Spinal cord (tissue), 10 donors: ENCODE data around the gene ZNF528. TPM values are rescaled to one million over a fixed set of nuclear protein-coding genes. Genes with fewer than 3 reads are reported as not detected.

Source experiments
- DNase-seq, 6 donors: peaks; one replicate each; pipeline versions ENCODE4 v3.0.0 to v3.0.0-alpha.2; 2013 to 2015; ENCODE audit warnings: low spot score in 6 of 6, low read depth in 4 of 6
- H3K27ac ChIP-seq: one replicate; pipeline ENCODE4 v1.5.1; 2013; ENCODE audit warnings: low read depth, low read length, control low read depth
- H3K27me3 ChIP-seq: one replicate; pipeline ENCODE4 v1.6.1; 2013; ENCODE audit warnings: low read length; ENCODE audit not compliant: control insufficient read depth, insufficient read depth
- H3K36me3 ChIP-seq: one replicate; pipeline ENCODE4 v1.6.1; 2013; ENCODE audit warnings: low read length; ENCODE audit not compliant: control insufficient read depth, insufficient read depth
- H3K4me1 ChIP-seq: one replicate; pipeline ENCODE4 v1.6.1; 2013; ENCODE audit warnings: low read length; ENCODE audit not compliant: control insufficient read depth, insufficient read depth
- H3K4me3 ChIP-seq: one replicate; pipeline ENCODE4 v1.5.1; 2013; ENCODE audit warnings: low read depth, low read length, control low read depth
- H3K9me3 ChIP-seq: one replicate; pipeline ENCODE4 v1.6.1; 2013; ENCODE audit warnings: low read length; ENCODE audit not compliant: control insufficient read depth, insufficient read depth
- WGBS: methylation state at CpG from one replicate; pipeline ENCODE4 v1.1.5; 2013; ENCODE audit warnings: missing lambda C conversion rate; ENCODE audit not compliant: insufficient coverage; 5-methylcytosine and 5-hydroxymethylcytosine counted together
- long read RNA-seq, 4 donors: transcript quantifications; one replicate each; lab custom pipeline, GENCODE V29; 2026
- polyA plus RNA-seq, 2 donors: library from polyadenylated mRNA; unstranded; fragments of 120-200 nt; gene quantifications; one replicate each; pipeline ENCODE4 v1.2.1, GENCODE V29; 2013; ENCODE audit not compliant: insufficient read length in 2 of 2
- total RNA-seq, 2 donors: library from RNA; depleted of rRNA in 1 of 2; stranded (reverse); fragments of 120-200 nt in 1 of 2; fragments of >200 nt in 1 of 2; gene quantifications; one replicate each; pipeline versions ENCODE4 v1.2.3 to v1.2.4, GENCODE V29; 2013 to 2014
- donor health status: healthy.

ZNF528 gene
- total RNA-seq: 10 to 100 TPM; 45.7 to 68.2 TPM
- polyA plus RNA-seq: 10 to 100 TPM; 38.9 to 46.3 TPM
- long read RNA-seq, donor 1, full-length matches to known transcripts: 53 of 53 reads
- long read RNA-seq, donor 1, partial matches to known transcripts: 0 of 53 reads
- long read RNA-seq, donor 1, other reads (novel, unspliced or antisense): 0 of 53 reads
- long read RNA-seq, donor 2, full-length matches to known transcripts: 3 of 3 reads
- long read RNA-seq, donor 2, partial matches to known transcripts: 0 of 3 reads
- long read RNA-seq, donor 2, other reads (novel, unspliced or antisense): 0 of 3 reads
- long read RNA-seq, donor 3, full-length matches to known transcripts: 8 of 8 reads
- long read RNA-seq, donor 3, partial matches to known transcripts: 0 of 8 reads
- long read RNA-seq, donor 3, other reads (novel, unspliced or antisense): 0 of 8 reads
- long read RNA-seq, donor 4, full-length matches to known transcripts: 62 of 62 reads
- long read RNA-seq, donor 4, partial matches to known transcripts: 0 of 62 reads
- long read RNA-seq, donor 4, other reads (novel, unspliced or antisense): 0 of 62 reads

DNA sequence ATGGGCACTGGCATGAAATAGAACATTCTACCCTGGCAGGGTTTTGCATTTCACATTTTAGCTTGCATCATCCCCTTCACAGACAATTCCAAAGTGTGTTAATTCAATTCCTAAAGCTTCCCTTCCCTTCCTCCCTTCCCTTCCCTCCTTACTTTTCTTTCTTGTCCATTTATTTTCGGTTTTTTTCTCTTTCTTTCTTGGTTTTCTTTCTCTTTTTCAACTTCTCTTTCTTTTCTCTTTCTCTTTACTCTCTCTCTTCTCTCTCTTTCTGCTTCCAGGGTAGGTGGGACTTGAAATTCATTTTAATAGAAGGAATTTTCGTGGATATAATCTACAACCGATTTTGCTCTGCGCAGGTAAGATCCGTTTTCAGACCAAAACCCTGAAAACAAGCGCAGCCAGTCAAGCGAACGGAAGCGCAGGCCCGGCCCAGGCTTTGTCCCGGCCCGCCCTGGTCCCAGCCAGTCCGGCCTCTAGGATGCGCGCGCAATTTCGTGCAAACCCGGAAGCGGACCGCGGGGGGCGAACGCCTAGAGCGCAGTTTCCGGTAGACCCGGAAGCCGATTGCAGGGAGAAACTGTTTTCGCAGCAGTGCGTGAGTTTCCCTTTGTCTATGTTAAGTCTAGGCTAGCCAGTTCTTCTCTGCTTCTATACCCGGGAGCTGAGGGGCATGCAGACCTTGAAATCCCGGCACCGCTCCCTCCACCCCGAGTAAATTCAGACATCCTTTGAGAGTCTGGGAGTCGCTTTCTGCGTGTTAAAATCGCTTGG is at the start of gene ZNF528:
TSS of gene ZNF528 (plus strand) at position 540 of the 771 bp plus-strand sequence. CDS start 4,165 bp downstream, outside the sequence.
- H3K27ac ChIP-seq: peak within 1 kb of the TSS; percentile 53
- H3K4me3 ChIP-seq: peak within 1 kb of the TSS; percentile 71
- peaks cover 26% of the 10 kb centered on the region for H3K36me3 ChIP-seq
- H3K27me3 ChIP-seq: no peaks in the 10 kb centered on the region
- WGBS: under 1% methylated on average over 35 of the region's 36 CpGs
- peak; percentile 76 to 98 (median 92) for DNase-seq
- peaks cover 24% of the 10 kb centered on the region for H3K4me1 ChIP-seq
- H3K9me3 ChIP-seq: no peaks in the 10 kb centered on the region

- no peak overlapping the region for H3K4me3 ChIP-seq
- no peak overlapping the region for H3K27ac ChIP-seq
- H3K36me3 ChIP-seq: peaks cover 71% of the 10 kb centered on the region
- no peaks in the 10 kb centered on the region for H3K9me3 ChIP-seq
- 50% methylated on average over 9 of the region's 9 CpGs for WGBS
- no peaks in the 10 kb centered on the region for H3K27me3 ChIP-seq
- no peaks in the 10 kb centered on the region for H3K4me1 ChIP-seq
- no peak for DNase-seq
These were observed 46.1 kb upstream of the ZNF528 start for GRCh38 chr19:52351512-52351911.

DNA sequence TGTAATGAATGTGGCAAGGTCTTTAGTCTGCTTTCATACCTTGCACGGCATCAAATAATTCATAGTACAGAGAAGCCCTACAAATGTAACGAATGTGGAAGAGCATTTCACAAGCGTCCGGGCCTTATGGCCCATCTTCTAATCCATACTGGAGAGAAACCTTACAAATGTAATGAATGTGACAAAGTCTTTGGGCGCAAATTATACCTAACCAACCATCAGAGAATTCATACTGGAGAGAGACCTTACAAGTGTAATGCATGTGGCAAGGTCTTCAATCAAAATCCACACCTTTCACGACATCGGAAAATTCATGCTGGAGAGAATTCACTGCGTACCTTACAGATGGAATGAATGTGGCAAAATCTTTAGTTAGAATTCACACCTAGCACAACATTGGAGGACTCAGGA is 31.2 kb upstream of the ZNF528 start:
- no CpG with 5 or more reads among the region's 8 CpGs for WGBS
- H3K27me3 ChIP-seq: no peaks in the 10 kb centered on the region
- no peak overlapping the region for H3K27ac ChIP-seq
- H3K36me3 ChIP-seq: peaks cover 29% of the 10 kb centered on the region
- no peak for DNase-seq
- peaks cover 14% of the 10 kb centered on the region for H3K9me3 ChIP-seq
- H3K4me3 ChIP-seq: no peak overlapping the region
- no peaks in the 10 kb centered on the region for H3K4me1 ChIP-seq

GRCh38 chr19:52369559-52370340 is 27.9 kb upstream of the ZNF528 start, which contains the start of gene ZNF880:
Gene ZNF880, plus strand, starts transcription at chr19:52369923. Its CDS starts 43 bp downstream, at chr19:52369966.
- Histone ChIP-seq H3K27me3 (no peaks in the 10 kb centered on the region), H3K27ac (peak within 1 kb of the TSS; percentile 98), H3K9me3 (peaks cover 7% of the 10 kb centered on the region), H3K4me3 (peak within 1 kb of the TSS; percentile 90), H3K4me1 (no peaks in the 10 kb centered on the region), H3K36me3 (peaks cover 26% of the 10 kb centered on the region)
- WGBS: 0% methylated on average over 44 of the region's 52 CpGs
- peak; percentile 93 to 99 (median 95) for DNase-seq

GRCh38 chr19:52370341-52370710 is 27.3 kb upstream of the ZNF528 start:
- Histone ChIP-seq H3K27me3 (no peaks in the 10 kb centered on the region), H3K27ac (peak overlapping the region; percentile 98), H3K4me1 (no peaks in the 10 kb centered on the region), H3K4me3 (peak overlapping the region; percentile 90), H3K9me3 (peaks cover 6% of the 10 kb centered on the region), H3K36me3 (peaks cover 29% of the 10 kb centered on the region)
- peak in 1 of 6 donors; percentile 1 for DNase-seq
- WGBS: no CpG with 5 or more reads among the region's 7 CpGs

- peaks cover 39% of the 10 kb centered on the region for H3K36me3 ChIP-seq
- 81% methylated on average over 1 of the region's 1 CpG for WGBS
- no peak overlapping the region for H3K4me3 ChIP-seq
- peaks cover 7% of the 10 kb centered on the region for H3K4me1 ChIP-seq
- H3K27ac ChIP-seq: no peak overlapping the region
- H3K27me3 ChIP-seq: no peaks in the 10 kb centered on the region
- no peak for DNase-seq
- peaks cover 2% of the 10 kb centered on the region for H3K9me3 ChIP-seq
These were observed 6.5 kb upstream of the ZNF528 start for GRCh38 chr19:52391135-52391534.

DNA sequence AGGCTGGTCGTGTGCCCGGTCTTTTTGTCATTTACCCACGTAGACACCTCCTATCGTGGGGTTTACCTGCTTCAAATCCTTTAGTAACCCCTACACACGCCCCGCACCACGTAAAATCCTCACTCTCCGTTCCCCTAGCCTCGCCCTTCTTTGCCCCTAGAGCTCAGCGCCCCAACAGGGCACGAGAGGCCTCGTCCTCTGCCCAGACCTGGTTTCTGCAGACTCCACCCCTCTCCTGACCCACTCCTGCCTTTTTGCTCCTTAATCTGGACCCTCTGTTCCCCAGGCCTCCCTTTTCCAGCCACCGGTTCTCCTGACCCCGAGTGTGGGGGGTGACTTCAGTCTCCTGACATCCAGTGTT is 412 bp downstream of the ZNF528 start:
- Histone ChIP-seq H3K36me3 (peaks cover 23% of the 10 kb centered on the region), H3K9me3 (no peaks in the 10 kb centered on the region), H3K4me1 (peaks cover 24% of the 10 kb centered on the region), H3K27ac (peak overlapping the region; percentile 53), H3K4me3 (peak overlapping the region; percentile 71), H3K27me3 (no peaks in the 10 kb centered on the region)
- no peak for DNase-seq
- WGBS: under 1% methylated on average over 12 of the region's 14 CpGs

- no peaks in the 10 kb centered on the region for H3K27me3 ChIP-seq
- WGBS: 98% methylated on average over 5 of the region's 6 CpGs
- H3K4me3 ChIP-seq: no peak overlapping the region
- H3K9me3 ChIP-seq: peaks cover 4% of the 10 kb centered on the region
- H3K4me1 ChIP-seq: no peaks in the 10 kb centered on the region
- no peak for DNase-seq
- H3K36me3 ChIP-seq: peaks cover 46% of the 10 kb centered on the region
- H3K27ac ChIP-seq: no peak overlapping the region
These were observed 12.6 kb downstream of the ZNF528 start for GRCh38 chr19:52410276-52410675.

- no peaks in the 10 kb centered on the region for H3K4me1 ChIP-seq
- H3K4me3 ChIP-seq: no peak overlapping the region
- peaks cover 9% of the 10 kb centered on the region for H3K9me3 ChIP-seq
- no CpG with 5 or more reads among the region's 5 CpGs for WGBS
- no peaks in the 10 kb centered on the region for H3K36me3 ChIP-seq
- H3K27ac ChIP-seq: no peak overlapping the region
- DNase-seq: no peak
- H3K27me3 ChIP-seq: no peaks in the 10 kb centered on the region
These were observed 18.1 kb downstream of the ZNF528 start for GRCh38 chr19:52415711-52416110.
